HL-60 (cell line): ENCODE measurements around the gene IL3RA.
"Not testable (repeated sequence)": the region's sequence is repeated elsewhere in the genome, so short reads cannot be mapped to it uniquely, and the experiment has no call there.

Source experiments
- CTCF ChIP-seq: IDR thresholded peaks from one replicate; pipeline ENCODE4 v1.5.1; 2011; ENCODE audit warnings: low read length, control low read depth, inconsistent platforms; ENCODE audit not compliant: insufficient read depth
- POLR2AphosphoS5 ChIP-seq: IDR thresholded peaks from 2 replicates; pipeline ENCODE4 v1.6.1; 2012; ENCODE audit warnings: low read depth

GRCh38 chrX:1426321-1426720 lies 89.7 kb downstream of the IL3RA start:
- TF ChIP-seq CTCF, POLR2AphosphoS5: not testable (repeated sequence)
